Measurements from ENCODE around the gene SMIM28.

The SMIM28 gene

GRCh38 chr6:138429761-138430160 is 52.1 kb downstream of the SMIM28 start:
- DNase-seq (ENCODE audit: low read depth in 2 of 2, low spot score in 1 of 2) = no peak

DNA sequence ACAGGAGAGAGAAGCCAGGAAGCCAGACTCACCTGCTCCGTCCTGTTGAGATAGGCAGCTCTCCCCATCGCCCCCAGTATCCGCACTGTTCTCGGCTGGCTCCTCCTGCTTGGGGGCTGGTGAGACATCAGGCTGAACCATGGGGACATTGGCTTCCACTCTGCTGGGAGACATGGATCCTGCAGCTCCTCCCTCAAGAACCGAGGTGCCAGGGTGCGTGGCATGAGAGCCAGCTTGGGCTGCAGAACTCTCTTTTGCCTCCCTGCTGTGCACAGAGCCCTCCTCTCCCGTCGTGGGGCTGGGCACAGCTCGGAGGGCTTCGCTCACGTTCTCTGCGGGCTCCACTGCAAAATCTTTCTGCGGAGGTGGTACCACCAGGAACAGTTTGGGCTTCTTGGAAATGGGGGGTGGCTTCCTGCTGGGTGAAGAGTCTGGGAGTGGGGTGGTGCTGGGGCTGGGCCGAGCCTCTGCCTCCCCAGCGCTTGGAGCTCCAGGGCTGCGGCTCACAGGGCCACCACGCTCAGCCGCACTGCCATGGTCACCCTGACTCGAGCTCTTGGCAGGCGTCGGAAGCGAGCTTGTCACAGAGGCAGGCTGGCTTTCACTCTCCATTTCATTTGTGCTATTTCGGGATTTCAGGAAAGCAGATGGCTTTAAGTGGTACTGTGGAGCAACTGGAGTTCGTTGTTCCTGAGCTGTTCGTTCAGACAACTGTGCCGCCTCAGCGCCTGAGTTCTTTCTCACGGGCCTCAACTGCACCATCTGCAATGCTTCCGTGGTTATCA is 52.8 kb downstream of the SMIM28 start:
- no peak for DNase-seq (ENCODE audit: low read depth in 2 of 2, low spot score in 1 of 2)

GRCh38 chr6:138431256-138432062 is 53.8 kb downstream of the SMIM28 start:
- DNase-seq (ENCODE audit: low read depth in 2 of 2, low spot score in 1 of 2) = no peak

DNA sequence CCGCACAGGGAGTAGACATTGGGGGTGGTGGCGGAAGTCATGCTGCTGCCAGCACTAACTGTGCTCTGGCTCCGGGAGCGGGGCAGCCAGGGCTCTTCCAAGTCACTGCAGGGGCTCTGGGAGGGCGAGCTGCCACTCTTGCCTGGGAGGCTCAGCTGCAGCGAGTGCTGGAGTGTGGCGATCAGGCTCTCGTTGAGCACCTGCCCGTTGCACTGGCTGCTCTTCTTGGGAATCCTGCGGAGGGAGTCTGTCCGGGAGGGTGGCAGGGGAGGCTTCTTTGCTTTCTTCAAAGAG is 54.3 kb downstream of the SMIM28 start:
- no peak for DNase-seq (ENCODE audit: low read depth in 2 of 2, low spot score in 1 of 2)

All from stimulated activated CD8-positive, alpha-beta memory T cell treated with anti-CD3 and anti-CD28 coated beads, Interleukin-4, amount 100 ng/mL, for 4 hours (primary cell).